Ovary (tissue), 3 donors: ENCODE results near the gene CNTNAP5.

Source experiments
- EP300 ChIP-seq: sonication (generic); formaldehyde crosslinking; IDR thresholded peaks from one replicate; pipeline ENCODE4 v1.6.1; 2017; ENCODE audit warnings: antibody characterized with exemption
- POLR2A ChIP-seq: fragments of 450-650 bp; IDR thresholded peaks from one replicate; pipeline ENCODE4 v1.6.1; 2017; ENCODE audit warnings: antibody characterized with exemption, mild to moderate bottlenecking, moderate library complexity
- TF ChIP-seq, protein P1 (sequence below), 3 donors: fragments of 450-650 bp in 2 of 3; fragments of 200-600 bp in 1 of 3; IDR thresholded peaks; one replicate each; pipeline versions ENCODE4 v1.5.1 to v1.8.0; 2016 to 2022; ENCODE audit warnings: antibody characterized with exemption in 3 of 3, mild to moderate bottlenecking in 1 of 3
- donor health status: DM: no; HTN: no; CAD: no.

DNA sequence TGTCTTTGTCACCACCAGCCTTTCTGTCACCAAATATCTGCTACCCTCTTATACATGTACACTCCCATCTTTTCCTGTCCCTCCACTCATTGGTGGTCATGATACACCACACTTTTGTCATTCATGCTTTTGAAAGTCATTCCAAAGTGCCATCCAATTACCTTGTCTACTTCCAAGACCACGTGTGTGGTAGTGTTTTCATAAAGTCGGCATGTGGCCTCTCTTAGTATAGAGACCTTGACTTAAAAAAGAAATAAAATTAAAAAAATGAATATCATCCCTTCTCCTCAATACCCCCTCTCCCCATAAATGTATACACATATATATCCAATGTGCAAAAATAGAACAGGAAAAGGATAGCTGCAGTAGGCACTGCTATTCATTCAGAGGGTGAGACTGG is 271.4 kb downstream of the CNTNAP5 start:
- TF ChIP-seq, protein P1, sequence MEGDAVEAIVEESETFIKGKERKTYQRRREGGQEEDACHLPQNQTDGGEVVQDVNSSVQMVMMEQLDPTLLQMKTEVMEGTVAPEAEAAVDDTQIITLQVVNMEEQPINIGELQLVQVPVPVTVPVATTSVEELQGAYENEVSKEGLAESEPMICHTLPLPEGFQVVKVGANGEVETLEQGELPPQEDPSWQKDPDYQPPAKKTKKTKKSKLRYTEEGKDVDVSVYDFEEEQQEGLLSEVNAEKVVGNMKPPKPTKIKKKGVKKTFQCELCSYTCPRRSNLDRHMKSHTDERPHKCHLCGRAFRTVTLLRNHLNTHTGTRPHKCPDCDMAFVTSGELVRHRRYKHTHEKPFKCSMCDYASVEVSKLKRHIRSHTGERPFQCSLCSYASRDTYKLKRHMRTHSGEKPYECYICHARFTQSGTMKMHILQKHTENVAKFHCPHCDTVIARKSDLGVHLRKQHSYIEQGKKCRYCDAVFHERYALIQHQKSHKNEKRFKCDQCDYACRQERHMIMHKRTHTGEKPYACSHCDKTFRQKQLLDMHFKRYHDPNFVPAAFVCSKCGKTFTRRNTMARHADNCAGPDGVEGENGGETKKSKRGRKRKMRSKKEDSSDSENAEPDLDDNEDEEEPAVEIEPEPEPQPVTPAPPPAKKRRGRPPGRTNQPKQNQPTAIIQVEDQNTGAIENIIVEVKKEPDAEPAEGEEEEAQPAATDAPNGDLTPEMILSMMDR (IDR thresholded peaks at IDR 0.05): no peak
- TF ChIP-seq POLR2A (no peak), EP300 (no peak)
